MM.1S (cell line): ENCODE measurements around the gene SLC6A12.

Experiments
- DNase-seq: peaks from one replicate; pipeline ENCODE4 v3.0.0-alpha.2; 2015
- H2AFZ ChIP-seq: fragments of 300-600 bp; sonication (generic); 2 replicates; pipeline ENCODE4 v1.6.0; 2016; ENCODE audit warnings: antibody characterized with exemption, low read length
- H3F3A ChIP-seq: fragments of 300-600 bp; sonication (generic); 2 replicates; pipeline ENCODE4 v1.6.1; 2016; ENCODE audit warnings: mild to moderate bottlenecking, antibody characterized with exemption, low read length, moderate library complexity, mixed read lengths; ENCODE audit not compliant: insufficient read depth
- H3K27ac ChIP-seq: fragments of 300-600 bp; sonication (generic); 2 replicates; pipeline ENCODE4 v1.5.1; 2016; ENCODE audit warnings: mild to moderate bottlenecking, low read length
- H3K27me3 ChIP-seq: fragments of 300-600 bp; sonication (generic); replicated peaks from 2 replicates; pipeline ENCODE4 v1.6.0; 2016; ENCODE audit warnings: low read length; ENCODE audit not compliant: insufficient read depth
- H3K36me3 ChIP-seq: fragments of 300-600 bp; sonication (generic); replicated peaks from 2 replicates; pipeline ENCODE4 v1.6.1; 2016; ENCODE audit warnings: mild to moderate bottlenecking, low read length, mixed read lengths; ENCODE audit not compliant: insufficient read depth
- H3K4me1 ChIP-seq: fragments of 300-600 bp; sonication (generic); 2 replicates; pipeline ENCODE4 v1.6.1; 2016; ENCODE audit warnings: low read length, mixed read lengths
- H3K4me2 ChIP-seq: fragments of 300-600 bp; sonication (generic); 2 replicates; pipeline ENCODE4 v1.6.0; 2016; ENCODE audit warnings: low read depth, low read length
- H3K4me3 ChIP-seq: fragments of 300-600 bp; sonication (generic); 2 replicates; pipeline ENCODE4 v1.5.1; 2016; ENCODE audit warnings: low read length, mixed read lengths
- H3K79me2 ChIP-seq: fragments of 300-600 bp; sonication (generic); 2 replicates; pipeline ENCODE4 v1.6.1; 2016; ENCODE audit warnings: mixed run types, low read length, mixed read lengths
- H3K9ac ChIP-seq: fragments of 300-600 bp; sonication (generic); 2 replicates; pipeline ENCODE4 v1.6.1; 2016; ENCODE audit warnings: low read length, mixed read lengths
- H3K9me2 ChIP-seq: fragments of 300-600 bp; sonication (generic); replicated peaks from 2 replicates; pipeline ENCODE4 v1.6.1; 2016; ENCODE audit warnings: mild to moderate bottlenecking, low read length, mixed read lengths; ENCODE audit not compliant: insufficient read depth
- H3K9me3 ChIP-seq: fragments of 300-600 bp; sonication (generic); replicated peaks from 2 replicates; pipeline ENCODE4 v1.6.1; 2016; ENCODE audit warnings: mild to moderate bottlenecking, low read length, mixed read lengths; ENCODE audit not compliant: insufficient read depth
- H4K20me1 ChIP-seq: fragments of 300-600 bp; sonication (generic); 2 replicates; pipeline ENCODE4 v1.6.1; 2016; ENCODE audit warnings: mild to moderate bottlenecking, low read length, moderate library complexity, mixed read lengths; ENCODE audit not compliant: insufficient read depth
- EZH2 ChIP-seq: fragments of 300-600 bp; sonication (generic); optimal IDR thresholded peaks from 2 replicates; pipeline ENCODE3; 2017; ENCODE audit warnings: low read depth, mild to moderate bottlenecking, antibody characterized with exemption, low read length, mixed read lengths
- EZH2phosphoT487 ChIP-seq: fragments of 300-600 bp; sonication (generic); IDR thresholded peaks from 2 replicates; pipeline ENCODE4 v1.6.1; 2018; ENCODE audit warnings: antibody characterized with exemption, low read length
- TF ChIP-seq, protein P1 (sequence below): fragments of 300-600 bp; sonication (generic); IDR thresholded peaks from 2 replicates; pipeline ENCODE4 v1.5.1; 2016; ENCODE audit warnings: antibody characterized with exemption, low read length, mixed read lengths

Gene SLC6A12

DNA sequence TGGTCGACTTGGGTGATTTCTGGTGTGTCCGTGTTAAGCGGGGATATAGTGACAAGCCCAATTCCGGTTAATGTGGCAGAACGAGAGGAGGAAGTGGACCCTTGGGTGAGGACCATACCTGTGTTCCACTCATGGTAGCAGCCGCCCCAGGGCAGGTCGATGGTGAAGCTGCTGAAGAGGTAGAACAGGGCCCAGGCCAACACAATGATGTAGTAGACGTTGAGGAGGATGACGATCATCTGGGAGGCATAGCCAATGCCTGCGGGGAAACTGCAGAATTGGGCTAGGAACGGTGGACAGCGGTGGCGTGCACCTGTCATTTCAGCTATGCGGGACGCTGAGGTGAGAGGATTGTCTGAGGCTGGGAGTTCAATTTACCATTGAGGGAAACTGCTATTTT lies 28.5 kb upstream of the SLC6A12 start:
- Histone ChIP-seq H3K36me3 (no peaks in the 10 kb centered on the region), H3K4me3 (no peak overlapping the region), H3K27me3 (peaks cover 24% of the 10 kb centered on the region; the same call in 1 of the 2 replicates)

DNA sequence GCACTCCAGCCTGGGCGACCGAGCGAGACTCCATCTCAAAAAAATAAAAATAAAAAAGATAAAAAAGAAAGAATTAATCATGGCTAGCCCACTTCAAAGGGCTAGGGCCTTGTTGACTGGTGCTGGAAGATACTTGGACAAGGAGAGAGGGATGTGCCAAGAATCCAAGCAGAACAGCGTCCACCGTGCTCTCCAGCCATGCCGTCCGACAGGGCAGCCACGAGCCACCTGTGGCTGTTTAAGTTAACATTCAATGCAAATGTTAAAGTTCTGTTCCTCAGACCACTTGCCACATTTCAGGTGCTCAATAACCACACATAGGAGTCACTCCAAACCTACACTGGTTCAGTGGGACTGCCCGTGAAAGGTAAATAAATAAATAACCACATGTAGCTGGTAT lies 27.3 kb upstream of the SLC6A12 start:
- DNase-seq = no peak
- H2AFZ ChIP-seq = no peak overlapping the region
- H3K9ac ChIP-seq = no peak overlapping the region
- H3K27me3 ChIP-seq = peaks cover 36% of the 10 kb centered on the region; the same call in 1 of the 2 replicates
- no peak overlapping the region for H3K4me2 ChIP-seq
- no peaks in the 10 kb centered on the region for H3K4me1 ChIP-seq
- no peaks in the 10 kb centered on the region for H3K9me2 ChIP-seq
- TF ChIP-seq EZH2 (no peak), EZH2phosphoT487 (no peak)
- TF ChIP-seq, protein P1, sequence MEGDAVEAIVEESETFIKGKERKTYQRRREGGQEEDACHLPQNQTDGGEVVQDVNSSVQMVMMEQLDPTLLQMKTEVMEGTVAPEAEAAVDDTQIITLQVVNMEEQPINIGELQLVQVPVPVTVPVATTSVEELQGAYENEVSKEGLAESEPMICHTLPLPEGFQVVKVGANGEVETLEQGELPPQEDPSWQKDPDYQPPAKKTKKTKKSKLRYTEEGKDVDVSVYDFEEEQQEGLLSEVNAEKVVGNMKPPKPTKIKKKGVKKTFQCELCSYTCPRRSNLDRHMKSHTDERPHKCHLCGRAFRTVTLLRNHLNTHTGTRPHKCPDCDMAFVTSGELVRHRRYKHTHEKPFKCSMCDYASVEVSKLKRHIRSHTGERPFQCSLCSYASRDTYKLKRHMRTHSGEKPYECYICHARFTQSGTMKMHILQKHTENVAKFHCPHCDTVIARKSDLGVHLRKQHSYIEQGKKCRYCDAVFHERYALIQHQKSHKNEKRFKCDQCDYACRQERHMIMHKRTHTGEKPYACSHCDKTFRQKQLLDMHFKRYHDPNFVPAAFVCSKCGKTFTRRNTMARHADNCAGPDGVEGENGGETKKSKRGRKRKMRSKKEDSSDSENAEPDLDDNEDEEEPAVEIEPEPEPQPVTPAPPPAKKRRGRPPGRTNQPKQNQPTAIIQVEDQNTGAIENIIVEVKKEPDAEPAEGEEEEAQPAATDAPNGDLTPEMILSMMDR = no peak
- H3K79me2 ChIP-seq = no peaks in the 10 kb centered on the region
- no peaks in the 10 kb centered on the region for H3F3A ChIP-seq
- no peaks in the 10 kb centered on the region for H4K20me1 ChIP-seq
- H3K27ac ChIP-seq = no peak overlapping the region
- no peaks in the 10 kb centered on the region for H3K9me3 ChIP-seq
- H3K36me3 ChIP-seq = no peaks in the 10 kb centered on the region
- H3K4me3 ChIP-seq = no peak overlapping the region

More for the DNA sequence above, 28.5 kb upstream of the SLC6A12 start:
- no peak for DNase-seq
- H3K79me2 ChIP-seq = no peaks in the 10 kb centered on the region
- H3K9me3 ChIP-seq = no peaks in the 10 kb centered on the region
- H3K27ac ChIP-seq = no peak overlapping the region
- no peaks in the 10 kb centered on the region for H3K9me2 ChIP-seq
- TF ChIP-seq EZH2 = no peak
- no peak for TF ChIP-seq EZH2phosphoT487
- TF ChIP-seq, protein P1 = no peak
- H3K4me1 ChIP-seq = no peaks in the 10 kb centered on the region
- H3F3A ChIP-seq = no peaks in the 10 kb centered on the region
- H4K20me1 ChIP-seq = no peaks in the 10 kb centered on the region
- no peak overlapping the region for H2AFZ ChIP-seq
- no peak overlapping the region for H3K9ac ChIP-seq
- no peak overlapping the region for H3K4me2 ChIP-seq

DNA sequence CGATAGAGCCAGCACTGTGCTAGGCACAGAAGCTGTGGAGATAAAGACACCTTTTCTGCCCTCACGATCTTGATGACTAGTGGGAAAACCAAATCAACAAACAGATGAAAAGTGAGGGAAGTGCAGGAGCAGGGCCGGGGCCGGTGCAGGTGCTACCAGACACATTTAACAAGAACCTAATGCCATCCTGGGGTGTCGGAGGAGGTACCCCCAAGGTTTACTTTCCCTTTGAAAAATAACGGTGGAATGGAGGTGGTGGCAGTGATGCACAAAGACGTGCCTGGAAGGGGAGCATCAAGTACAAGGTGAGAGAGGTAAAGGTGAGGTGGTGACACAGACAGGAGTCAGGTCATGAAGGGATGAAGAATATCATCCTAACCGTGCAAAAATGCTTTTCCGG lies 26.6 kb upstream of the SLC6A12 start:
- H4K20me1 ChIP-seq = no peaks in the 10 kb centered on the region

More for the DNA sequence above, 26.6 kb upstream of the SLC6A12 start:
- no peak for DNase-seq
- H3K27me3 ChIP-seq = peaks cover 36% of the 10 kb centered on the region; the same call in 1 of the 2 replicates
- no peak overlapping the region for H2AFZ ChIP-seq
- no peaks in the 10 kb centered on the region for H3K4me1 ChIP-seq
- no peaks in the 10 kb centered on the region for H3K9me3 ChIP-seq
- no peak overlapping the region for H3K9ac ChIP-seq
- no peaks in the 10 kb centered on the region for H3K36me3 ChIP-seq
- H3K9me2 ChIP-seq = no peaks in the 10 kb centered on the region
- TF ChIP-seq EZH2 (no peak), EZH2phosphoT487 (no peak)
- TF ChIP-seq, protein P1 = no peak
- no peak overlapping the region for H3K4me3 ChIP-seq
- no peaks in the 10 kb centered on the region for H3K79me2 ChIP-seq
- H3K4me2 ChIP-seq = no peak overlapping the region
- no peaks in the 10 kb centered on the region for H3F3A ChIP-seq
- no peak overlapping the region for H3K27ac ChIP-seq
